HAP-1 (cell line): Measurements from ENCODE around the gene TBX21.

Experiments
- DNase-seq, 2 experiments: peaks; one replicate each; pipeline ENCODE4 v3.0.0-alpha.2; 2016 to 2020; ENCODE audit warnings: low spot score in 2 of 2
- H3K27me3 ChIP-seq: fragments of 250-450 bp; sonication (Bioruptor Pico); 2 replicates; pipeline ENCODE4 v1.5.1; 2020; ENCODE audit warnings: low read depth, mild to moderate bottlenecking, moderate library complexity
- H3K36me3 ChIP-seq: fragments of 250-450 bp; sonication (Bioruptor Pico); replicated peaks from 2 replicates; pipeline ENCODE4 v1.5.1; 2020; ENCODE audit warnings: mild to moderate bottlenecking
- H3K4me1 ChIP-seq: fragments of 250-450 bp; sonication (Bioruptor Pico); 2 replicates; pipeline ENCODE4 v1.5.1; 2020; ENCODE audit warnings: mild to moderate bottlenecking
- H3K4me3 ChIP-seq: fragments of 250-450 bp; sonication (Bioruptor Pico); 2 replicates; pipeline ENCODE4 v1.5.1; 2020; ENCODE audit warnings: mild to moderate bottlenecking, moderate library complexity
- H3K9me3 ChIP-seq: fragments of 250-450 bp; sonication (Bioruptor Pico); 2 replicates; pipeline ENCODE4 v1.5.1; 2020; ENCODE audit warnings: mild to moderate bottlenecking, moderate library complexity
- in situ Hi-C: fragments of 300-500 bp; cut with MboI; formaldehyde crosslinking; loops from 3 replicates; pipeline ENCODE4 v1.14.3; 2020; ENCODE audit warnings: low sequenced_read_pairs, inconsistent platforms, mixed read lengths

The TBX21 gene

GRCh38 chr17:47704116-47704515 is 28.9 kb upstream of the TBX21 start:
- Histone ChIP-seq H3K4me3 (no peak overlapping the region), H3K4me1 (no peaks in the 10 kb centered on the region), H3K9me3 (no peaks in the 10 kb centered on the region), H3K36me3 (peaks cover 3% of the 10 kb centered on the region), H3K27me3 (no peaks in the 10 kb centered on the region)
- in situ Hi-C loops, result no loop called here
- no peak for DNase-seq

GRCh38 chr17:47704736-47705135 is 28.3 kb upstream of the TBX21 start:
- Histone ChIP-seq H3K4me1 (no peaks in the 10 kb centered on the region), H3K4me3 (no peak overlapping the region), H3K9me3 (no peaks in the 10 kb centered on the region), H3K36me3 (no peaks in the 10 kb centered on the region; the same call in 1 of the 2 replicates), H3K27me3 (no peaks in the 10 kb centered on the region)
- in situ Hi-C loops, result no loop called here
- no peak for DNase-seq

GRCh38 chr17:47705536-47706530 is 27.2 kb upstream of the TBX21 start:
- Histone ChIP-seq H3K4me1 (no peaks in the 10 kb centered on the region), H3K4me3 (no peak overlapping the region), H3K9me3 (no peaks in the 10 kb centered on the region), H3K36me3 (no peaks in the 10 kb centered on the region; the same call in 1 of the 2 replicates), H3K27me3 (no peaks in the 10 kb centered on the region)
- no peak for DNase-seq
- in situ Hi-C loops, result no loop called here

GRCh38 chr17:47707056-47707804 is 25.8 kb upstream of the TBX21 start:
- Histone ChIP-seq H3K36me3 (no peaks in the 10 kb centered on the region), H3K4me1 (no peaks in the 10 kb centered on the region), H3K9me3 (no peaks in the 10 kb centered on the region), H3K27me3 (no peaks in the 10 kb centered on the region), H3K4me3 (no peak overlapping the region)
- no peak for DNase-seq
- in situ Hi-C loops, result no loop called here

- no peak for DNase-seq
- Histone ChIP-seq H3K4me3 (no peak overlapping the region), H3K9me3 (no peaks in the 10 kb centered on the region), H3K36me3 (no peaks in the 10 kb centered on the region), H3K27me3 (no peaks in the 10 kb centered on the region), H3K4me1 (no peaks in the 10 kb centered on the region)
- in situ Hi-C loops, result no loop called here
These were observed 25.2 kb upstream of the TBX21 start for GRCh38 chr17:47707884-47708283.

- H3K36me3 ChIP-seq, result no peaks in the 10 kb centered on the region
- no peaks in the 10 kb centered on the region for H3K4me1 ChIP-seq
- no peak for DNase-seq
- no peak overlapping the region for H3K4me3 ChIP-seq
- in situ Hi-C loops, result no loop called here
- no peaks in the 10 kb centered on the region; the same call in 1 of the 2 replicates for H3K27me3 ChIP-seq
- no peaks in the 10 kb centered on the region for H3K9me3 ChIP-seq
These were observed 24.6 kb upstream of the TBX21 start for GRCh38 chr17:47708312-47708863.

- Histone ChIP-seq H3K4me1 (no peaks in the 10 kb centered on the region), H3K36me3 (no peaks in the 10 kb centered on the region), H3K4me3 (no peak overlapping the region), H3K27me3 (no peaks in the 10 kb centered on the region; the same call in 1 of the 2 replicates), H3K9me3 (no peaks in the 10 kb centered on the region)
- DNase-seq, result no peak
- in situ Hi-C loops, result no loop called here
These were observed 24.0 kb upstream of the TBX21 start for GRCh38 chr17:47708864-47709541.

- H3K36me3 ChIP-seq, result no peaks in the 10 kb centered on the region
- peaks cover 1% of the 10 kb centered on the region; the same call in 1 of the 2 replicates for H3K27me3 ChIP-seq
- H3K4me3 ChIP-seq, result no peak overlapping the region
- H3K4me1 ChIP-seq, result no peaks in the 10 kb centered on the region
- in situ Hi-C loops, result no loop called here
- no peaks in the 10 kb centered on the region for H3K9me3 ChIP-seq
- no peak for DNase-seq
These were observed 23.4 kb upstream of the TBX21 start for GRCh38 chr17:47709594-47709993.

GRCh38 chr17:47711366-47712099 is 21.5 kb upstream of the TBX21 start:
- no peak for DNase-seq
- Histone ChIP-seq H3K4me3 (no peak overlapping the region), H3K9me3 (no peaks in the 10 kb centered on the region), H3K27me3 (peaks cover 6% of the 10 kb centered on the region; the same call in 1 of the 2 replicates), H3K36me3 (no peaks in the 10 kb centered on the region), H3K4me1 (no peaks in the 10 kb centered on the region)
- in situ Hi-C loops, result no loop called here

- in situ Hi-C loops, result no loop called here
- Histone ChIP-seq H3K9me3 (no peaks in the 10 kb centered on the region), H3K27me3 (peaks cover 9% of the 10 kb centered on the region), H3K36me3 (no peaks in the 10 kb centered on the region), H3K4me1 (no peaks in the 10 kb centered on the region), H3K4me3 (no peak overlapping the region)
- no peak for DNase-seq
These were observed 20.6 kb upstream of the TBX21 start for GRCh38 chr17:47712330-47713023.

GRCh38 chr17:47713980-47714700 is 18.9 kb upstream of the TBX21 start:
- DNase-seq, result no peak
- Histone ChIP-seq H3K4me1 (no peaks in the 10 kb centered on the region), H3K36me3 (no peaks in the 10 kb centered on the region), H3K4me3 (no peak overlapping the region), H3K27me3 (peaks cover 24% of the 10 kb centered on the region), H3K9me3 (no peaks in the 10 kb centered on the region)
- in situ Hi-C loops, result no loop called here

GRCh38 chr17:47714773-47715396 is 18.2 kb upstream of the TBX21 start:
- H3K36me3 ChIP-seq, result no peaks in the 10 kb centered on the region
- in situ Hi-C loops, result no loop called here
- H3K27me3 ChIP-seq, result peaks cover 32% of the 10 kb centered on the region
- H3K4me3 ChIP-seq, result no peak overlapping the region
- no peaks in the 10 kb centered on the region for H3K9me3 ChIP-seq
- no peaks in the 10 kb centered on the region for H3K4me1 ChIP-seq
- DNase-seq, result no peak
